ENCODE results near the gene TPH2.

The TPH2 gene

DNA sequence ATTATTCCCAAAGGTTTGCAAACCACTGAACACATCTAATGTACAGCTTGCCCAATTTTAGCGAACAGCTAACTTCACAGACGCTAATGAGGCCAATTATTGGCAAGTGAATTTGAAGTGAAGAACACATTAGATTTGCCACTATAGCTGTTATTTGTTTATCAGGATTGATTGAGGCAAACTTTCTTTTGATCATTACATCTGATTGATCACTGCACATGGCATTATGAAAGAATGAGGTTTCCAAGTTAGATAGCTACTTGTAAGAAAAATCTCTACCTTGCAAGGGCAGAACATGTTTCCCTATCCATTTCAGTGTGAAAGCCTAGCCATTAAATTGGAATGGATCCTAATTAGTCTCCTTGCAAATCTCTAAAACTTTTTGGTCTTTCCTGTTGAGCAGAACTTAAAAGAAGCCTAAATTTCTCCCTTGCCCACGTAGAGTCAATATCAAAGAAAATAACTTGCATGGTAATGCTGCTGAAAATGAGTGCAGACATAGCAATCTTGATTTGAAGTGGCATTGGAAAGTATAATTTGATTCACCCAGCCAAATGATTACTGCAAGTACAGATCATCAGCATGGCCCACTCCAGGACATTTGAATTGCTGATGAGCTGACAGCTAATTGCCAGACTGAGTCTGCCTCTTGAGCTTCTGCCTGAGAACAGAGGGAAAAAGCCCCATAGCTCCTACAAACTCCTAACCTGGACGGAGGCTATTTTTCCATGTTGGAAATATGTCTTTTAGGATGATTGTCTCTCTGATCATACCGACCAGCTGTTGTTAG is 98.6 kb downstream of the TPH2 start:
- DNase-seq = no peak

DNA sequence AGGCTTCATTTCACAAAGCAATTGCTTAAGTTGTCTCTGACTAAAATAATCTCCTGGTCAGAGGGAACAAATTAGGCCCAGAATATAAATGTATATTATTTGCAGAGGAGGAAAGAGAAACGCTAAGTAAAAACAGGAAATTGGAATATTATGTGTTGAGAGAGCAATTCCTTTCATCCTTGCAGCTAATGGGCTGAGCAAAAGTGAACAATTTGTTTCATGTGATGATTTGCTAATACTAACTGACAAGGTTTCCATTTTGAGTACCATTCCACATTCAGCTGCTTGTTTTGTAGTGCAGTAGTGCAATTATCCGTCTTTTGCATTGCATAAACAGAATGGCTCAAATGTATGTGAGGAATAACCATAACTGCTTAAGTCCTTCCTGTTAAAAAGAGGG is 103.2 kb downstream of the TPH2 start:
- DNase-seq = no peak

DNA sequence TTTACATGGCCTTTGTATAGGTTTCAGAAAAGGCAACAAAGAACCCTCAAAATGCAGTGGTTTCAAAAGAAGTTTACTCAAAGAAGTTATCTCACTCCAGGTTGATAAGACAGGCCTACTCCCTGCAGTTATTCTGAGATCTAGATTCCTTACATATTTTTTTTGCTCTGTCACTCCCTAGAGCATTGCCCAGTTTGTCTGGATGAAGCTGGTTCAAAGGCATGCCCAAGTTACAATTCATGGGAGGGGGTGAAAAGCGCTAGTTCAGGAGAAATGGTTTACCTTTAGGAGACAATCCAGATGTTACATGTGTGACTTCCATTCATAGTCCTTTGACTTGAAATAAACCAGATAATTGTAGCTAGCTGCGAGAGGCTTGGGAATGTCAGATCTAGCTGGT is 115.0 kb downstream of the TPH2 start:
- DNase-seq = no peak

DNA sequence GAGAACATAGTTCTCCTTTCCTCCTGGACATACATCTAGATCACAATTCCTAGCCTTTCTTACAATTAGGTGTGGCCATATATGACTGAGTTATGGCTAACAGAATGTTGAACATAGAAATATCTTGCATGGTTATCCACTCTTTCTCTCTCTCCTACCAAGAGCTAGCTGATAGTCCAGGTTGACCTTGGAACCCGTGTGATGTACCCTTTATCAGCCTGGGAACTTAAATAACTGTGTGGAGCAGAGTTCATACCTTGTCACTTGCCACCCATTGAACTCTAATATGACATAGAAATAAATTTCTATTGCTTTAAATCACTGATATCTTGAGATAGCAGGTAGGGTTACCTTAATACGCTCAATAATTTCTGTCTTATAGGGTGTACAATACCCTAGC is 115.9 kb downstream of the TPH2 start:
- no peak for DNase-seq

DNA sequence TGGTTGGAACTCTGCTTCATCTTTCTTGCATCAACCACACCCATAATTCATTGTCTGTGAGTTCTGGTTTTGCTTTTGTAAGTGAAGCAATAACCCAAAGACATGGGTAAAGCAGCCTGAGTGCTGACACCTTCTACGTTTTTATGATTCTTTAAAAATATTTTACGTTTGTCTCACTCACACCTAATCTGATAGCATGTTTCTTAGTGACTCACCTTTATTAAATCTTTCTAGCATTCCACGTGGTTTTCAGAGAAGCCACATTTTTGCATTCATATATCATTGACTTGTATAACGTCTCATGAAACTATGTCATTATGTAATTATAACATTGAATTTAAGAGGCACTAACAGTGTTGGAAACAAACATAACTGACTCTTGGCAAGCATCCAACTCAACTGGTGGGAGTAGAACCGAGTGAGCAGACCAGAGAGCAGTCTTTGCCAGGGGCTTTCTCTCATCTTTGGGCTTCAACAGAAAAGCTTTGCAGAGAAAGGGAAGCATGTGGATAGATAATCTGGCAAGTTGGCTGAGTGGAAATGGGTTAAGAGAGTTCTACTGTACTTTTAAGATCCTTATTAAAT is 118.8 kb downstream of the TPH2 start:
- DNase-seq = no peak

DNA sequence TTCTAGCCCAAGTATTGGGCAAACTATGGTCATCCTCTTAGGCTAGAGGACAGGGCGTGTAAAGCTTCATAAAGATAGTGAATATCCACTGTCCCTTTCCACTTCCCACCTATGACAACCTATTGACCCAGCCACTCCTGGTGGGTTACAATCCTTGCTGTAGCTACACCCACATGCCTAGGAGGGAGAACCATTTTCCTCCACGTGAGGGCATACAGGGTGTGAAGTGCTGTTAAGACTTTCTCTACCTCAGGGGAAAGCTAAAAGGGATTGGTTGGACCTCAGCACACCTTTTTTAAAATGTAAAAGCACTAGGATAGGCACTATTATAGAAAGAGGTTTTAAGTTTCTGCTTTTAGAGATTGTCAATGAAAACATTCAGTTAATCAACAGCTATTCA is 124.4 kb downstream of the TPH2 start:
- DNase-seq = no peak

DNA sequence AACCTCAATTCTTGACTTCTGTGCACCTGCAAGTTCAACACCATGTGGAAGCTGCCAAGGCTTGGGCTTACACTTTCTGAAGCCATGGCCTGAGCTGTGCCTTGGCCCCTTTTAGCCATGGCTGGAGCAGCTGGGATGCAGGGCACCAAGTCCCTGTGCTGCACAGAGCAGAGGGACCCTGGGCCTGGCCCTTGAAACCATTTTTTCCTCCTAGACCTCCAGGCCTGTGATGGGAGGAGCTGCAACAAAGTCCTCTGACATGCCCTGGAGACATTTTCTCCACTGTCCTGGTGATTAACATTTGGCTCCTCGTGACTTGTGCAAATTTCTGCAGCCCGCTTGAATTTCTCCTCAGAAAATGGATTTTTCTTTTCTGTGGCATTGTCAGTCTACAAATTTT is 132.4 kb downstream of the TPH2 start:
- no peak for DNase-seq

DNA sequence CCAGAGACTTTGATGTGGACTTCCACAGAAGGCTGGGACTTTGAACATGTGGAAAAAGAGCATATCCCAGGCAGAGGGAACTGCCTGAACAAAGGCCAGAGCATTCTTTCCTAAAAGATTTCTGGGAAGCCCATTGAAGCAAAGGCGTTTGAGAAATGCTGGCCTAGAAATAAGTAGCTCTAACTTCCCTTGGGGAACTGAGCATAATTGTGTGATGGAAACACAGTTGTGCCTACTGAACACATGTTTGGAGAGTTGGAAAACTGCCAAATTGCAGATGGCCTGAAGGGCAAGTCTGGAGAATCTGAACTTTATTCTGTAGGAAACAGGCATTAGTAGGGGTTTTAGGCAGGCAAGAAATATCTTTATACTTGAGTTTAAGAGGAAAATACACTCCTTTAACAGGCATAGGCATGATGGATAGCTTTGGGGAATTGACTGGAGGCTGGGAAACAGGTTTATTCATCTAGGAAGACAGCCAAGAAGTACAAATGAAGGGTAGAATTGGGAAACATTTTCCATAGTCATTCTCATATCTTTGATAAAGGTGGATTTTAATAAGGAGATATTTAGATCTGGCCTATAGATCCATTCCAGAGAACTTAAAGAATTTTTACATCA is 134.1 kb downstream of the TPH2 start:
- DNase-seq = no peak

DNA sequence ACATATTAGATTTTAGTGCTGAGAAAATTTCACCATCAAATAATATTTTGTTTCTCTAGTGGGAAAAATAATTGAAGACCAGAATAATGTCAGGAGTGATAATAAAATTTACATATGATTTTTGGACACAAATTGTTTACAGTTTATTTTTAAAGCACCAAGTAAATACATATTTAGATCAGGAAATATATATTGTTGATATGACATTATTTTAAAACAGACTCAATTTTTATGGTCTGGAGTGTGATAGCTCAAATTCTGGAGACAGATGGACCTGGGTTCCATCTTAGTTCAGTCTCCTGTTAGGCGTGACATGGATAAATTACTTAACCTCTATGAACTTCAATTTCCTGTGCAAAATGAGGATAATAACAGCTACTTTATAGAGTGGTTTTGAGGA is 135.4 kb downstream of the TPH2 start:
- no peak for DNase-seq

DNA sequence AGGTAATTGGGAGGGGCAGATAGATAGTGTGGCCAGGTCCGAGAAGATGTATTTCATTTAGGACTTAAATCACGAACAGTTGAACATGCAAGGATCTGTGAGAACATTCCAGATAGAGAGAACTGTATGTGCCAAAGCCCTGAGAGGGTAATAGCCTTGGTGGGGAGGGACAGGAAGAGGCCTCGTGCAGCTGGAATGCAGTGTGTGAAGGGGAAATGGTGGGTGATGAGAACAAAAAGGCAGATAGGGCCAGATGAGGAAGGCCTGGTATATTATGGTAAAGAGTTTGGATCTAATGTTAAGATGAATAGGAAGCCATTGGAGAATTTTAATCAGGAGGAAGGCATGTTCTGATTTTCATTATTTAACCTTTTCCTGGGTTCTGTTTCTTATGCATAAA is 136.3 kb downstream of the TPH2 start:
- DNase-seq = no peak

DNA sequence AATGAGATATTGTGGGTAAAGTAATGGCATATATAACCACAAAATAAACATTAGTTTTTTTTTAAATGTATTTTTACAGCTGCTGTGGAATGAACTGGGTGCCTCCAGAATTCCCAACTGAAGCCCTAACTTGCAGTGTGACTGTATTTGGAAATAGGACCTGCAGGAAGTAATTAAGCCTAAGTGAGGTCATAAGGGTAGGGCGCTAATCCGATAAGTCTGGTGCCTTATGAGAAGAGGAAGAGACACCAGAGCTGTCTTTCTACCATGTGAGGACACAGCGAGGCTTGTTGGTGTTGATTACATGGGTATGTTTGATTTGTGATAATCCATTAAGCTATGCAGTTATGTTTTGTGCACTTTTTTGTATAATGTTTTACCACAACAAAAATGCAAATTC is 136.8 kb downstream of the TPH2 start:
- DNase-seq = no peak

DNA sequence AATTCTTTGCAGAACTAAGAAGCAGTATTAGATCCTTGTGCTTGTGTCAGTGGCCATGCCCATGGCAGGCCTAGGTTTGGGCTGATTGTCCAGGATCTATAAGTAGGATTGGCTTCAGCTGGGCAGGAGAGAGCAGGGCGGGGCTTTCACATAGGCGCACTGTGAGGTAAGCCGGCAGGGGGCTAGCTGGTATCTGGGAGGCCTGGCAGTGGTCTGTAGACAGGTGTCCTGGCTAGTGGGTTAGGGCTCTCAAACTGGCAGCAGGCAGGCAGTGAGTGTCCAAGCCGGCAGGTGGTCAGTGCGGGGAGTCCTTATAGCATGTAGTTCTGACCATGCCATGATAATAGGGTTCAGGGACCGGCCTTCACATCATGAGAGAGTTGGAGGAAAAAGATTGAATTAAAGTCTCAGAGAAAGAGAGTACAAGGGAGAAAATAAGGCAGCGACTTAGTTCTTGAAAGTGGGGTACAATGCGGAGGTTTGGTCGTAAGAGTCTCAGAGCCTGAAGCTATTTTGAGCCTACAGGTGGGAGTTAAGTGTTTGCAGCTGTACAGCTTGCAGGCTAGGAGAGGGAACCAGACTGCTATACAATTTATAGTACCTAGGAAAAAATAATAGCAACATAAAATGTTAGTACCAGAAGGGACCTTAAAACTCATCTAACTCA is 137.4 kb downstream of the TPH2 start:
- DNase-seq = no peak

DNA sequence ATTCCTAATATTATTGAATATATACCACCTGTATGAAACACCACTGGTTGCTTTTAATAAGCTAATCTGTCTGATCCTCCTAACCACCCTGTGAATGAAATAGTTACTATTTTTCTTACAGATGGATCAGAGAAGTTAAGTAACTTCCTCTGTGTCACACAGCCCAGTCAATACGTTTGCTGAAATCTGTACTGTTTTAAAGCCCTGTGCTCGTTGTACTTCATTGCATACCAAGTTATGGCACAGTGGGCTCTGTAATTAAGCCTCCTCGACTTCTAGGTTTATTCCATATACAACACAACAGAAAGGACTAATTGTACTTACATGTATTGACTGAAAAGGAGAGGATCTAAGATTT is 137.9 kb downstream of the TPH2 start:
- no peak for DNase-seq

DNA sequence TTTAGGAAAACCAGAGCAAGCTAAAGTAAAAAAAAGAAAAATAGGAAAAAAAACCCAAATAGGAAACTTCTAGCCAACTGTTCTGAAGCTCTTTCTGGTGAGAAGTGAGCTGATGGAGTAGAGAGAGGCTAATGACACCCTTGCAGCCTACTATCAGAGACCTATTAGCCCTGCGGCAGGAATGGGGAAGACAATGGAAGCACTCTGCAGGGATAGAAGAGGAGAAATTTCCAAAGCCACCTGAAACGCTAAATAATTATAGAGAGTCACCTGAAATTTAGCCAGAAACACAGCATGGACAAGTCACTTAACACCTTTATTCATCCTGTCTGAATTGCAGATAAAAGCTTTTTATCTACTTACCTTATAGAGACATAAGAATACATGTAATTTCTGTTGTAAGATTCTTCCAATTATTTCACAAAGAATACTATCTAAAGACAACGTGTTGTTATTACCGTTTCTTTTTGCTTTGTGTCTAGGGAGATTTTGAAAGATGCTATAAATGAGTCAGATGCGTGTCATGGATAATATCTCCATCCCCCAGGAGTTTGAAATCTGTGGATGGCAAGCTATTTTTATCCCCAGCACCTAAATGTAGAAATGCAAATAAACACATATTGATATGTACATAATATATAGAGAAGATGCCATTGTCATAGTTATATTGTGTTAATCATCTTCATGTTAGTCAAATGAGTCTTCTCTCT is 138.6 kb downstream of the TPH2 start:
- no peak for DNase-seq

DNA sequence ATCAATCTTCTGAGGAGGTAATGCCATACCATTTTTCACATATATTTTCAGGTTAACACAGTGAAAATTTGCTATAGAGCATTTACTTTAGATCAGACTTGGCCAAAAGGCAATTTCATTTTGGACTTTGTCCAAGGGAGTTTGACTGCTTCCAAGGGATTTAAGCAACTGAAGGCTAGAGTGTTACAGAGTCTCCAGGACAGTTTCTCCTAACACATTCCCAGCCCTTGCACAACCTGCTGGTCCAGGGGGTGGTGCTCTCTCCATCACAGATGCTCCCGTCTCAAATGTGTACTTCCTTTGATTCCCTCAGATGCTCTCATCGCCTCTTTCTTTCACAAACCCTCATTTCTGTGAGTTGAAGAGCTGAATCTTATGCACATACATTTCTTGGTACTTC is 143.1 kb downstream of the TPH2 start:
- DNase-seq = no peak
